ENCODE data around the gene CZIB. TPM values are rescaled to one million over a fixed set of nuclear protein-coding genes. Genes with fewer than 3 reads are reported as not detected.

Gene CZIB
- total RNA-seq, 4 donors from 2014 or later: 38.3 to 51.4 (median 44.9) TPM

GRCh38 chr1:53258216-53258615 is 37.8 kb upstream of the CZIB start:
- TF ChIP-seq CTCF (IDR thresholded peaks at IDR 0.05 in 4 of 5, conservative IDR thresholded peaks at IDR 0.05 in 1 of 5): no peak
- TF ChIP-seq POLR2A (IDR thresholded peaks at IDR 0.05): no peak
- ATAC-seq (no peak), DNase-seq (no peak)
- Histone ChIP-seq H3K4me1 (no peaks in the 10 kb centered on the region), H3K9me3 (no peaks in the 10 kb centered on the region), H3K4me3 (no peak overlapping the region), H3K36me3 (no peaks in the 10 kb centered on the region), H3K27ac (no peak overlapping the region), H3K27me3 (no peaks in the 10 kb centered on the region)
- in situ Hi-C loops (cut with MboI; ENCODE audit: low sequenced_read_pairs in 4 of 4): no loop called here
- intact Hi-C loops (cut with DNase I; ENCODE audit: low total_unique reads): no loop called here

- in situ Hi-C loops (cut with MboI; ENCODE audit: low sequenced_read_pairs in 4 of 4): no loop called here
- H3K27ac ChIP-seq: no peak overlapping the region
- no peaks in the 10 kb centered on the region for H3K9me3 ChIP-seq
- H3K4me3 ChIP-seq: no peak overlapping the region
- no peaks in the 10 kb centered on the region for H3K36me3 ChIP-seq
- ATAC-seq (no peak), DNase-seq (no peak)
- no peaks in the 10 kb centered on the region for H3K27me3 ChIP-seq
- no peak for TF ChIP-seq POLR2A (IDR thresholded peaks at IDR 0.05)
- no peak for TF ChIP-seq CTCF (IDR thresholded peaks at IDR 0.05 in 4 of 5, conservative IDR thresholded peaks at IDR 0.05 in 1 of 5)
- H3K4me1 ChIP-seq: no peaks in the 10 kb centered on the region
- intact Hi-C loops (cut with DNase I; ENCODE audit: low total_unique reads): no loop called here
Observed at GRCh38 chr1:53257454-53258081, 37.1 kb upstream of the CZIB start.

- Histone ChIP-seq H3K4me1 (no peaks in the 10 kb centered on the region), H3K9me3 (no peaks in the 10 kb centered on the region), H3K36me3 (no peaks in the 10 kb centered on the region), H3K27me3 (no peaks in the 10 kb centered on the region), H3K27ac (no peak overlapping the region), H3K4me3 (no peak overlapping the region)
- in situ Hi-C loops (cut with MboI; ENCODE audit: low sequenced_read_pairs in 4 of 4) (no loop called here), intact Hi-C loops (cut with DNase I; ENCODE audit: low total_unique reads) (no loop called here)
- TF ChIP-seq CTCF (IDR thresholded peaks at IDR 0.05 in 4 of 5, conservative IDR thresholded peaks at IDR 0.05 in 1 of 5) (no peak), POLR2A (IDR thresholded peaks at IDR 0.05) (no peak)
- ATAC-seq: no peak
- DNase-seq: no peak
Observed at GRCh38 chr1:53256511-53257453, 36.3 kb upstream of the CZIB start.

GRCh38 chr1:53255031-53255430 is 34.6 kb upstream of the CZIB start:
- H3K27ac ChIP-seq: no peak overlapping the region
- no peaks in the 10 kb centered on the region for H3K9me3 ChIP-seq
- TF ChIP-seq CTCF (IDR thresholded peaks at IDR 0.05 in 4 of 5, conservative IDR thresholded peaks at IDR 0.05 in 1 of 5) (no peak), POLR2A (IDR thresholded peaks at IDR 0.05) (no peak)
- ATAC-seq: no peak
- in situ Hi-C loops (cut with MboI; ENCODE audit: low sequenced_read_pairs in 4 of 4) (no loop called here), intact Hi-C loops (cut with DNase I; ENCODE audit: low total_unique reads) (no loop called here)
- DNase-seq: no peak
- H3K27me3 ChIP-seq: no peaks in the 10 kb centered on the region
- no peaks in the 10 kb centered on the region for H3K36me3 ChIP-seq
- no peaks in the 10 kb centered on the region for H3K4me1 ChIP-seq
- H3K4me3 ChIP-seq: no peak overlapping the region
